Measurements from ENCODE around the gene ISM2.

ISM2 gene

DNA sequence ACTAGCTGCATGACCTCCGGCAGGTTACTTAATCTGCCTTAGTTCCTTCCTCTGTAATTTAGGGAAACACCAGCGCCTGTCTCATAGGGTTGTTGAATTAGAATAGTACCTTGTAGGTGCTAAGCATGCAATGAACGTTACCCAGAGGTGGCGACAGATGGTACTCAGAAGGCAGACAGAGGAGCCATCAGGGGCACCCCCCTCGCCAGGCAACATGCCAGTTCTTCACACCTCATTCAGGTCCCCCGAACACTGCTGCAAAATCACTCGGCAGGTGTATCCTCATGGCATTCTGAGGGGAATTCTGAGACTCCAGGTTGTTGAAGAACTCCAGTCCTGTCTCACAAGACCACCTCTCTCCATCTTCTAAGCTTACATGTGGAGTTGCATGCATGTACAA lies 10.1 kb downstream of the ISM2 start:
- TF ChIP-seq, protein P1, sequence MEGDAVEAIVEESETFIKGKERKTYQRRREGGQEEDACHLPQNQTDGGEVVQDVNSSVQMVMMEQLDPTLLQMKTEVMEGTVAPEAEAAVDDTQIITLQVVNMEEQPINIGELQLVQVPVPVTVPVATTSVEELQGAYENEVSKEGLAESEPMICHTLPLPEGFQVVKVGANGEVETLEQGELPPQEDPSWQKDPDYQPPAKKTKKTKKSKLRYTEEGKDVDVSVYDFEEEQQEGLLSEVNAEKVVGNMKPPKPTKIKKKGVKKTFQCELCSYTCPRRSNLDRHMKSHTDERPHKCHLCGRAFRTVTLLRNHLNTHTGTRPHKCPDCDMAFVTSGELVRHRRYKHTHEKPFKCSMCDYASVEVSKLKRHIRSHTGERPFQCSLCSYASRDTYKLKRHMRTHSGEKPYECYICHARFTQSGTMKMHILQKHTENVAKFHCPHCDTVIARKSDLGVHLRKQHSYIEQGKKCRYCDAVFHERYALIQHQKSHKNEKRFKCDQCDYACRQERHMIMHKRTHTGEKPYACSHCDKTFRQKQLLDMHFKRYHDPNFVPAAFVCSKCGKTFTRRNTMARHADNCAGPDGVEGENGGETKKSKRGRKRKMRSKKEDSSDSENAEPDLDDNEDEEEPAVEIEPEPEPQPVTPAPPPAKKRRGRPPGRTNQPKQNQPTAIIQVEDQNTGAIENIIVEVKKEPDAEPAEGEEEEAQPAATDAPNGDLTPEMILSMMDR (IDR thresholded peaks at IDR 0.05; ENCODE audit: control extremely low read depth, extremely low read depth, low read depth, missing control alignments), result no peak
- no peak for DNase-seq (ENCODE audit: extremely low spot score)
- ChIA-PET POLR2A (no interaction called here), CTCF (no interaction called here)

DNA sequence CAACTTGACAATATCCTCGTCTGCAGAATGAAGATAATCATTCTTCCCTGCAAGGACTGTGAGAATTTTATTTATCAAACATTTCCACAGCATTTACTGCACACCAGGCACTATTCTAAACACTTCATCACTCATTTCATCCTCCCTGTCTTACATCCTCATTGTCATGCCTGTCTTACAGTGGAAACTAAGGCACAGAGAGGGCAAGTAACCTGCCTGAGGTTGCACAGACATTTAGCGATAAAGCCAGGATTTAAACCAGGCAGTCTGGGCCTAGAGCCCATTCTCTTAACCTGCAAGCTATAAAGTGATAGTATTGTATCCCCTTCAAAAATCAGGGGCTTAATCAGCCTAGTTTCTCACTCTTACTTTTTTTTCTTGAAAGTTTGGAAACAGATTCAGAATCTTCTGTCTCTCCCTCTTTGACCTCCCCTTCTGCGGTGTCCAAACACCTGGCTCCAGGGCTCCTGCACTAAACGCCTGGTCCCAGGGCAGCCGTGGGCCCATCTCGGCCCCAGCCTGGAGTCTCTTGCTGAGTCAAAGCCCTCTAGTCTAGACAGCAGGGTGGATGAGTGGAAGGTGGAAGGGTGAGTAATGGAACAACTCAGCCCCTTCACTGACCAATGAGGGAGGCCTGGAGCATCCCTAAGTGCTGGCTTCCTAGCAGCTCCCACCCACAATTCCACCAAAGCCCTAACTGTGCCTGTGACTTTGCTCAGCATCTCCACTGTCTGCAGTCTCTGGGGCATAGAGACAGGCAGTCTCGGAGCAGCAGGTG lies 12.5 kb downstream of the ISM2 start:
- ChIA-PET POLR2A (no interaction called here), CTCF (interaction anchor here (1.3 kb wide), 1 partner anchor 23 kb away, joined by 3 read pairs; no protein-coding TSS in a partner anchor)
- TF ChIP-seq, protein P1 (IDR thresholded peaks at IDR 0.05; ENCODE audit: control extremely low read depth, extremely low read depth, low read depth, missing control alignments), result no peak
- DNase-seq (ENCODE audit: extremely low spot score), result no peak

DNA sequence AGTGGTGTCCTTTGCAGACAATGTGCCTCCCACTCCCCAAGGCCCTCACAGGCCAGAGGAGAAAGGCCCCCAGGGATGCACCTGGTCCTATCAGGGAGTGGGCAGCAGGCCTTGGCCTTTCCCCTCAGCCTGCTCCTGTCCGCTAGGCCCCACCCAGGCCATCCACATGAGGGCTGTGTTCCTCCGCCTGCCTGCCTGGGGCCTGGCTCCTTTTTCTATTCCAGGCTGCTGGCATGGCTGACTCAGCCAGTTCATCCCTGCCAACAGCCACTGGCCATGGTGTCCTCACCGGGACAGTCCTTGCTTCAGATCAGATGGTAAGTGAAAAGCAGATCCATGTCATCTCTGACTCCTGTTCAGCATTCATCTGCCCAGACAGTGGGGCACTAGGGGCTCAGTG lies 13.4 kb downstream of the ISM2 start:
- POLR2A ChIA-PET, result no interaction called here
- TF ChIP-seq, protein P1 (IDR thresholded peaks at IDR 0.05; ENCODE audit: control extremely low read depth, extremely low read depth, low read depth, missing control alignments), result no peak
- no peak for DNase-seq (ENCODE audit: extremely low spot score)
- CTCF ChIA-PET, result no interaction called here

GRCh38 chr14:77482422-77482821 lies 16.2 kb downstream of the ISM2 start:
- TF ChIP-seq, protein P1 (IDR thresholded peaks at IDR 0.05; ENCODE audit: control extremely low read depth, extremely low read depth, low read depth, missing control alignments), result no peak
- CTCF ChIA-PET, result interaction anchor here (2.3 kb wide), 1 partner anchor 19 kb away, joined by 8 read pairs; no protein-coding TSS in a partner anchor
- POLR2A ChIA-PET, result no interaction called here
- no peak for DNase-seq (ENCODE audit: extremely low spot score)

GRCh38 chr14:77478796-77479195 lies 19.8 kb downstream of the ISM2 start:
- POLR2A ChIA-PET, result no interaction called here
- peak; percentile 74 for DNase-seq (ENCODE audit: extremely low spot score)
- TF ChIP-seq, protein P1 (IDR thresholded peaks at IDR 0.05; ENCODE audit: control extremely low read depth, extremely low read depth, low read depth, missing control alignments), result no peak
- CTCF ChIA-PET, result interaction anchor here (0.6 to 4.8 kb wide), 8 partner anchors 11 to 258 kb away, joined by 3 to 25 read pairs (median 3); partner anchors contain the start of gene VIPAS39

- TF ChIP-seq, protein P1 (IDR thresholded peaks at IDR 0.05; ENCODE audit: control extremely low read depth, extremely low read depth, low read depth, missing control alignments), result no peak
- ChIA-PET POLR2A (no interaction called here), CTCF (interaction anchor here (1.0 to 4.8 kb wide), 6 partner anchors 12 to 259 kb away, joined by 3 to 25 read pairs (median 3); partner anchors contain the start of gene VIPAS39)
- DNase-seq (ENCODE audit: extremely low spot score), result no peak
Measured at GRCh38 chr14:77478029-77478428, 20.6 kb downstream of the ISM2 start.
